Thyroid gland (tissue), 4 donors: ENCODE measurements around the gene OR4K17. TPM values are rescaled to one million over a fixed set of nuclear protein-coding genes. Genes with fewer than 3 reads are reported as not detected.
"Not testable (repeated sequence)": the region's sequence is repeated elsewhere in the genome, so short reads cannot be mapped to it uniquely, and the experiment has no call there.

Experiments used
- DNase-seq, 2 donors: peaks; one replicate each; pipeline ENCODE4 v3.0.0-alpha.2; 2019
- H3K27ac ChIP-seq, 3 donors: fragments of 200-600 bp; sonication (generic); 1 replicate in 2 of 3; 2 replicates in 1 of 3; pipeline ENCODE4 v1.5.1; 2016 to 2019; ENCODE audit warnings: mild to moderate bottlenecking in 1 of 3, moderate library complexity in 1 of 3
- H3K27me3 ChIP-seq: fragments of 200-600 bp; sonication (generic); one replicate; pipeline ENCODE4 v1.5.1; 2019
- H3K36me3 ChIP-seq, 2 donors: fragments of 200-600 bp; sonication (generic); one replicate each; pipeline ENCODE4 v1.5.1; 2016 to 2019
- H3K4me1 ChIP-seq, 2 donors: fragments of 200-600 bp; sonication (generic); one replicate each; pipeline ENCODE4 v1.5.1; 2017 to 2019
- H3K4me3 ChIP-seq, 3 donors: fragments of 200-600 bp; sonication (generic); replicated peaks in 1 of 3; 1 replicate in 2 of 3; 2 replicates in 1 of 3; pipeline ENCODE4 v1.5.1; 2016; ENCODE audit warnings: mild to moderate bottlenecking in 1 of 3
- H3K9me3 ChIP-seq: fragments of 200-600 bp; sonication (generic); one replicate; pipeline ENCODE4 v1.5.1; 2017
- CTCF ChIP-seq, 6 experiments: fragments of 200-600 bp in 3 of 6; fragments of 450-650 bp in 3 of 6; sonication (generic) in 3 of 6; IDR thresholded peaks; one replicate each; pipeline ENCODE4 v1.5.1; 2016 to 2019; ENCODE audit warnings: antibody characterized with exemption in 6 of 6, mild to moderate bottlenecking in 2 of 6, inconsistent platforms in 1 of 6, moderate library complexity in 1 of 6
- POLR2A ChIP-seq, 2 donors: fragments of 450-650 bp; IDR thresholded peaks; one replicate each; pipeline ENCODE4 v1.6.1; 2017; ENCODE audit warnings: antibody characterized with exemption in 2 of 2, mild to moderate bottlenecking in 2 of 2, moderate library complexity in 1 of 2
- intact Hi-C: fragments of 100-400 bp; cut with DNase I; formaldehyde crosslinking; loops from one replicate; pipeline ENCODE4 v1.15.1; 2023
- small RNA-seq: library from RNA; depleted of rRNA; stranded (forward); fragments of <200 nt; gene quantifications from one replicate; pipeline ENCODE3, GENCODE V24; 2016
- total RNA-seq, 4 donors: library from RNA; depleted of rRNA; stranded (reverse); fragments of >200 nt; gene quantifications; one replicate each; pipeline ENCODE4 v1.2.3, GENCODE V29; 2016

OR4K17 gene
- total RNA-seq, 4 donors from 2014 or later: not detected

- DNase-seq: no peak
- H3K9me3 ChIP-seq: no peaks in the 10 kb centered on the region
These were observed 53.9 kb downstream of the OR4K17 start for GRCh38 chr14:20164462-20164861.

DNA sequence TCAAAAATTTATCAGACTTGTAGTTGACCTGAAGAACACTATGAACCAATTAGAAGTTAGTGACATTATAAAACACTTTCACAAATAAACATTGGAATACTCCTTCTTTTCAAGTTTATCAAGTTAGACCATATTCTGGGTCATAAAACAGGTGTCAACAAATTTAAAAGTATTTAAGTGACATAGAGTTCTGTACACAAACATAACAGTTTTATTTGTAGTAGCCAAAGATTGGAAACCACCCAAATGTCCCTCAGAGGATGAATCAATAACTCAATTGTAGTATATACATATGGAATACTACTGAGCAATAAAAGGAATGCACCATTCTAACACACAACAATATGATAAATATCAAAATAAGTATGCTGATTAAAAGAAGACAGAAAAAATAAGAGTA is 56.6 kb downstream of the OR4K17 start:
- Histone ChIP-seq H3K4me1 (no peaks in the 10 kb centered on the region), H3K27ac (no peak overlapping the region), H3K4me3 (no peak overlapping the region), H3K9me3 (no peaks in the 10 kb centered on the region), H3K27me3 (no peaks in the 10 kb centered on the region), H3K36me3 (no peaks in the 10 kb centered on the region)
- TF ChIP-seq CTCF (IDR thresholded peaks at IDR 0.05) (no peak), POLR2A (IDR thresholded peaks at IDR 0.05) (no peak)
- intact Hi-C loops: no loop called here
- DNase-seq: no peak

More at GRCh38 chr14:20164462-20164861, 53.9 kb downstream of the OR4K17 start:
- Histone ChIP-seq H3K4me3 (no peak overlapping the region), H3K36me3 (no peaks in the 10 kb centered on the region), H3K27me3 (no peaks in the 10 kb centered on the region), H3K4me1 (no peaks in the 10 kb centered on the region), H3K27ac (no peak overlapping the region)
- TF ChIP-seq CTCF (IDR thresholded peaks at IDR 0.05): no peak
- TF ChIP-seq POLR2A (IDR thresholded peaks at IDR 0.05): no peak
- intact Hi-C loops: no loop called here

GRCh38 chr14:20169852-20170251 is 59.3 kb downstream of the OR4K17 start:
- H3K27me3 ChIP-seq, H3K36me3 ChIP-seq, DNase-seq, H3K4me1 ChIP-seq, H3K9me3 ChIP-seq, H3K4me3 ChIP-seq, H3K27ac ChIP-seq, intact Hi-C loops: not testable (repeated sequence)

Small RNA genes lying within 50 kb of the gene (small RNA-seq; reads per million reads assigned to genes)
- gene RNA5SP380: not detected

Other genes starting within 250 kb of the OR4K17 start
- not detected for gene OR4K2, start 235.6 kb upstream of the OR4K17 start, total RNA-seq
- gene OR4K5, start 190.1 kb upstream of the OR4K17 start, total RNA-seq: not detected
- not detected for gene OR4K1, start 179.8 kb upstream of the OR4K17 start, total RNA-seq
- gene OR4K15, start 135.1 kb upstream of the OR4K17 start, total RNA-seq: not detected
- not detected for gene OR4Q2, start 108.6 kb upstream of the OR4K17 start, total RNA-seq
- not detected for gene OR4K14, start 91.4 kb upstream of the OR4K17 start, total RNA-seq
- not detected for gene OR4K13, start 74.7 kb upstream of the OR4K17 start, total RNA-seq
- gene OR4L1, start 50.7 kb upstream of the OR4K17 start, total RNA-seq: not detected
- not detected for gene OR4N5, start 28.1 kb downstream of the OR4K17 start, total RNA-seq
- gene OR11G2, start 80.2 kb downstream of the OR4K17 start, total RNA-seq: not detected
- gene OR11H6, start 113.0 kb downstream of the OR4K17 start, total RNA-seq: not detected
- gene OR11H7, start 118.2 kb downstream of the OR4K17 start, total RNA-seq: not detected
- gene OR11H4, start 128.5 kb downstream of the OR4K17 start, total RNA-seq: not detected
- 10 to 100 TPM; 15.9 to 44.2 (median 19.2) TPM for gene TTC5, start 195.2 kb downstream of the OR4K17 start, total RNA-seq
- 100 to 1,000 TPM in 2 of 4 donors, 10 to 100 TPM in 2; 57.2 to 150 (median 92.9) TPM for gene CCNB1IP1, start 222.5 kb downstream of the OR4K17 start, total RNA-seq
- 10 to 100 TPM in 2 of 4 donors, 1 to 10 TPM in 2; 8.8 to 14.6 (median 9.7) TPM for gene PARP2, start 232.9 kb downstream of the OR4K17 start, total RNA-seq